Activated CD4-positive, alpha-beta T cell treated with anti-CD3 and anti-CD28 coated beads for 36 hours (primary cell): ENCODE measurements around the gene EVC. TPM values are rescaled to one million over a fixed set of nuclear protein-coding genes. Genes with fewer than 3 reads are reported as not detected.

Experiments used
- ATAC-seq: fragments of 200-7000 bp; cut with Tn5 transposase; one replicate; pipeline ENCODE4 v1.10.0; 2021; ENCODE audit warnings: mild to moderate bottlenecking, moderate library complexity
- CTCF ChIA-PET: fragments of 350-600 bp; sonication (Branson Sonifier 250); formaldehyde crosslinking; loops from one replicate; lab custom pipeline; 2021; ENCODE audit warnings: antibody characterized with exemption; lab: Charles Lee
- POLR2A ChIA-PET: fragments of 350-600 bp; sonication (Branson Sonifier 250); formaldehyde crosslinking; loops from one replicate; lab custom pipeline; 2021; ENCODE audit warnings: antibody characterized with exemption, inconsistent platforms; lab: Charles Lee
- DNase-seq: peaks from one replicate; pipeline ENCODE4 v3.0.0-alpha.2; 2020
- H3K27ac Mint-ChIP-seq: one replicate; pipeline ENCODE4 v1.8.0; 2021; ENCODE audit warnings: mixed read lengths
- H3K27me3 Mint-ChIP-seq: one replicate; pipeline ENCODE4 v1.8.0; 2021; ENCODE audit warnings: mixed read lengths
- H3K36me3 Mint-ChIP-seq: one replicate; pipeline ENCODE4 v1.8.0; 2021; ENCODE audit warnings: low read depth, mixed read lengths
- H3K4me1 Mint-ChIP-seq: one replicate; pipeline ENCODE4 v1.8.0; 2021; ENCODE audit warnings: mixed read lengths
- H3K4me3 Mint-ChIP-seq: one replicate; pipeline ENCODE4 v1.8.0; 2021; ENCODE audit warnings: mild to moderate bottlenecking, moderate library complexity, mixed read lengths
- H3K9me3 Mint-ChIP-seq: one replicate; pipeline ENCODE4 v1.8.0; 2021; ENCODE audit warnings: low read depth, mixed read lengths
- intact Hi-C, 2 experiments: fragments of 100-400 bp; cut with DNase I in 1 of 2; cut with micrococcal nuclease in 1 of 2; formaldehyde crosslinking; loops; one replicate each; pipeline versions ENCODE4 v1.14.2 to v1.15.1; 2022 to 2024; cut with DNase I, micrococcal nuclease
- total RNA-seq, 2 experiments: library from RNA; stranded (reverse); gene quantifications; one replicate each; pipeline ENCODE4 v1.2.3, GENCODE V29; 2021

Gene EVC
- total RNA-seq, 2 experiments from 2014 or later: 0.71 to 1.5 TPM

DNA sequence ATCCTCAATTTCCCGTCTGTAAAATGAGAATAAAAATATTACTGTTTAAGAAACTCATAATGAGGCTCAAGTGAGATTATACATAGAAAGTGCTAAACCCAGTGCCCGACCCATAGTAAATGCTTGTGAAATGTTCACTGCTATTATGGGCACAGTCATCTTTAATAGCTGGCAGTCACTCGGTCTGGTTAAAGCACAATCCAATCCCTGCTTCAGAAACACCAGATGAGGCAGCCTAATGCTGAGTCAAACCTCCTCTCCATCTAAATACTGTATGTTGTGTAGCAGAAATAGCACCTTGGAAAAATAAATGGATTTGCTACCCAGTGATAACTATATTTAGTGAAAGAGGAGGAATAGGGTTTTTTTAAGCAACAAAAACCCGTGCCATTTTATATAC, 17.1 kb upstream of the EVC start:
- no peaks in the 10 kb centered on the region for H3K9me3 Mint-ChIP-seq
- intact Hi-C loops: no loop called here
- no peaks in the 10 kb centered on the region for H3K27me3 Mint-ChIP-seq
- ATAC-seq (no peak), DNase-seq (no peak)
- H3K27ac Mint-ChIP-seq: no peak overlapping the region
- no peaks in the 10 kb centered on the region for H3K4me1 Mint-ChIP-seq
- ChIA-PET POLR2A (no interaction called here), CTCF (no interaction called here)
- H3K4me3 Mint-ChIP-seq: no peak overlapping the region
- no peaks in the 10 kb centered on the region for H3K36me3 Mint-ChIP-seq

GRCh38 chr4:5696341-5696740, 14.7 kb upstream of the EVC start:
- no peaks in the 10 kb centered on the region for H3K4me1 Mint-ChIP-seq
- peaks cover 2% of the 10 kb centered on the region for H3K27me3 Mint-ChIP-seq
- ChIA-PET POLR2A (no interaction called here), CTCF (interaction anchor here (0.6 kb wide), 1 partner anchor 48 kb away, joined by 5 read pairs; no protein-coding TSS in a partner anchor)
- no peak overlapping the region for H3K27ac Mint-ChIP-seq
- DNase-seq: no peak
- H3K36me3 Mint-ChIP-seq: no peaks in the 10 kb centered on the region
- intact Hi-C loops: no loop called here
- no peak overlapping the region for H3K4me3 Mint-ChIP-seq
- ATAC-seq: no peak
- H3K9me3 Mint-ChIP-seq: no peaks in the 10 kb centered on the region

GRCh38 chr4:5700459-5700858, 10.5 kb upstream of the EVC start:
- Mint-ChIP-seq H3K27me3 (peaks cover 6% of the 10 kb centered on the region), H3K9me3 (peaks cover 8% of the 10 kb centered on the region), H3K27ac (no peak overlapping the region), H3K4me1 (no peaks in the 10 kb centered on the region), H3K4me3 (no peak overlapping the region), H3K36me3 (no peaks in the 10 kb centered on the region)
- ATAC-seq: no peak
- intact Hi-C loops: no loop called here
- ChIA-PET CTCF (no interaction called here), POLR2A (no interaction called here)
- DNase-seq: no peak

DNA sequence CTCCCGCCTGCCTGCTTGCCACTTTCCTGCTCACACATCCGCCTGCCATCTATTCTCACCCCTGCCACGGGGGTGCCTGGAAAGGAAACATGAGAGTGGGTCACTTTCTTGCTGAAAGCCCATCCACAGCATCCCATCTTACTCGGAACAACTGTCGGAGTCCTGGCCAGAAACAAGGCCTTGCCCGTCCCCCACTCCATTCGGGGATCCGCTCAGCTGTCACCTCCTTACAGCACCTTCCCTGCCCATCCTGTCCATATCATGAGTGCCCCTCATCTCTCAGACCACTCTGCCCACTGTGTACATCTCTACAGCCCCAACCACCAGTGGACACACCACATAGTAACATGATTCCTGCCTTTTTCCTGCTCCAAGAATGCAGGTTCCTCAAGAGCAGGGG, 9.0 kb upstream of the EVC start:
- CTCF ChIA-PET: interaction anchor here (0.6 kb wide), 1 partner anchor 576 kb away, joined by 5 read pairs; no protein-coding TSS in a partner anchor
- Mint-ChIP-seq H3K27me3 (peaks cover 10% of the 10 kb centered on the region), H3K36me3 (no peaks in the 10 kb centered on the region), H3K9me3 (peaks cover 8% of the 10 kb centered on the region), H3K4me3 (no peak overlapping the region), H3K27ac (no peak overlapping the region), H3K4me1 (peaks cover 3% of the 10 kb centered on the region)
- POLR2A ChIA-PET: no interaction called here
- DNase-seq: no peak
- no peak for ATAC-seq
- intact Hi-C loops: no loop called here

DNA sequence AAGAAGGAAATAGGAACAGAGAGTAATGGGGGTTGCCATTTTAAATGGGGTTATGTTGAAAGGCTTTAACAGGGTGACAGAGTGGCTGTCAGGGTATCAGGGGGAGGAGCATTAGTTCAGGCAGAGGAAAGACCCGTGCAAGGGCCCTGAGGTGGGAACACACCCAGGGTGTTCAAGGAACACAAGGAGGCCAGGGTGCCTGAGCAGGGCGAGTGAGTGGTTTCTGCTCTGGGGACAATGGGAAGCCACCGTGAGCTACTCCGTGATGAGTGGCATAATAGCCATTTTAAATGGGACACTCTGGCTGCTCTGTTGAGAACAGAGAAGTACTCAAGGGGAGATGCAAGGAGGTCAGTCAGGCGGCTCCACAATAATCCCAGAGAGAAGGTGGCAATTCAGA, 7.2 kb upstream of the EVC start:
- Mint-ChIP-seq H3K4me1 (peaks cover 10% of the 10 kb centered on the region), H3K27me3 (peaks cover 19% of the 10 kb centered on the region), H3K4me3 (no peak overlapping the region), H3K9me3 (peaks cover 8% of the 10 kb centered on the region), H3K36me3 (no peaks in the 10 kb centered on the region), H3K27ac (no peak overlapping the region)
- DNase-seq (no peak), ATAC-seq (no peak)
- intact Hi-C loops: no loop called here
- CTCF ChIA-PET: no interaction called here
- POLR2A ChIA-PET: no interaction called here

- intact Hi-C loops: no loop called here
- no peak overlapping the region for H3K4me3 Mint-ChIP-seq
- H3K27ac Mint-ChIP-seq: no peak overlapping the region
- ChIA-PET CTCF (no interaction called here), POLR2A (no interaction called here)
- peaks cover 8% of the 10 kb centered on the region for H3K9me3 Mint-ChIP-seq
- no peak for ATAC-seq
- no peak for DNase-seq
- peaks cover 10% of the 10 kb centered on the region for H3K4me1 Mint-ChIP-seq
- peaks cover 19% of the 10 kb centered on the region for H3K27me3 Mint-ChIP-seq
- H3K36me3 Mint-ChIP-seq: no peaks in the 10 kb centered on the region
These were observed 6.7 kb upstream of the EVC start for GRCh38 chr4:5704276-5704675.

- no peaks in the 10 kb centered on the region for H3K36me3 Mint-ChIP-seq
- POLR2A ChIA-PET: no interaction called here
- no peak overlapping the region for H3K4me3 Mint-ChIP-seq
- peaks cover 13% of the 10 kb centered on the region for H3K4me1 Mint-ChIP-seq
- ATAC-seq (no peak), DNase-seq (no peak)
- CTCF ChIA-PET: no interaction called here
- peaks cover 8% of the 10 kb centered on the region for H3K9me3 Mint-ChIP-seq
- intact Hi-C loops: no loop called here
- peaks cover 29% of the 10 kb centered on the region for H3K27me3 Mint-ChIP-seq
- no peak overlapping the region for H3K27ac Mint-ChIP-seq
These were observed 5.2 kb upstream of the EVC start for GRCh38 chr4:5705647-5706320.

DNA sequence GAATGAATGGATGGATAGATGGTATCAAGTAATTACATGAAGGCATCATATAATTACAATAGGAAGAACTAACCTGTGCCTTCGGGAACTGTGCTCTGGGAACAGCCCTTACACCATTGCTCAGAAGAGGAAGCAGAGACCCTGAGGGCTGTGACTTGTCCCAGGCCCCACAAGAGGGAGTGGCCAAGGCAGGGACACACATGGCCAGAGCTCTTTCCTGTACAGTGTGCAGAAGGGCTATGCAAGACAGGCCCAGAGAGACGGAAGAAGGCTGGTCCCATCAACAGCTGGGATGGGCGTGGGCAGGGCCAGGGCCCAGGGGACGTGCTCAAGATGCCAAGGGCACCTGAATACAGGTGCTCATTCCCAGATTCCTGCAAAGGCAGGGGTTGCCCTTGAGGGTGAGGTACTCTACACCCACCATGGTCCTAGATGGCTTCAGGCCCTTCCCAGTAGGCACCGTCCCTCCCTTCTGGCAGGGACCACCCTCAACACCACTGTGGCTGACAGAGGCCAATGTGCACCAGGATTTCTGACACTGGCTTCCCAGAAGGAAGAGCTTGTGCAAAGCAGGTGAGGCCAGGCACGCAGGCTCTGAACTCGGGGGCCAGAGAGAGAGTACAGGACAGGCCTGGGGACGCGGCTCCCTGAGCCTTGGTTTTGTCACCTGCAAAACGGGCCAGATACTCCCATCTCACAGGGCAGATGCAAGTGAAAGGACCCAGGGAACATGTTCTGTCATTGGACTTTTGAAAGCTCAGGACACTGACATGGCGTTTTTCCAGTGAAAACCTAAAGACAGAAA, 4.3 kb upstream of the EVC start:
- intact Hi-C loops: no loop called here
- CTCF ChIA-PET: no interaction called here
- POLR2A ChIA-PET: no interaction called here

DNA sequence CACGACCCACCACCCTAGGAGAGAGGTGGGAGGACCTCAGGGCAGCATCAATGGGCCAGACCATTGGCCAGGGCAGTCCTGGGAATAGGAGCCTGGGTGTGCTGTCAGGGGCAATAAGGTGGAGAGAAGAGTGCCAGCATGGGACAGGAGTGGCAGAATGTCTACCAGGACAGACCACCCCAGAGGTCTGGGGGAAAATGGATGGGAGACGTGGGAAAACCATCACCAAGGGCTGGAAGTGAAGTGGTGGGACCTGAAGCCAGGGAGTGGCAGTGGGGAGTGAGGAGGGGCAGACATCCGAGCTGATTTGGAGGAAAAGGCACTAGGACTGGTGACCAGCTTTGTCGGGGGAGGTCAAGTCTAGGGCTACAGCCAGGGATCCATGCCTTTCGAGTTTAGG, 3.6 kb upstream of the EVC start:
- Mint-ChIP-seq H3K4me3 (peak overlapping the region; percentile 43), H3K36me3 (no peaks in the 10 kb centered on the region), H3K27me3 (peaks cover 37% of the 10 kb centered on the region), H3K27ac (no peak overlapping the region), H3K9me3 (peaks cover 8% of the 10 kb centered on the region), H3K4me1 (peaks cover 19% of the 10 kb centered on the region)
- ATAC-seq (no peak), DNase-seq (no peak)
- ChIA-PET POLR2A (no interaction called here), CTCF (no interaction called here)
- intact Hi-C loops: no loop called here

More for the DNA sequence above, 4.3 kb upstream of the EVC start:
- Mint-ChIP-seq H3K4me3 (peak overlapping the region; percentile 43), H3K4me1 (peaks cover 13% of the 10 kb centered on the region), H3K9me3 (peaks cover 8% of the 10 kb centered on the region), H3K36me3 (no peaks in the 10 kb centered on the region), H3K27me3 (peaks cover 33% of the 10 kb centered on the region), H3K27ac (no peak overlapping the region)
- peak; percentile 27 for ATAC-seq
- DNase-seq: no peak

DNA sequence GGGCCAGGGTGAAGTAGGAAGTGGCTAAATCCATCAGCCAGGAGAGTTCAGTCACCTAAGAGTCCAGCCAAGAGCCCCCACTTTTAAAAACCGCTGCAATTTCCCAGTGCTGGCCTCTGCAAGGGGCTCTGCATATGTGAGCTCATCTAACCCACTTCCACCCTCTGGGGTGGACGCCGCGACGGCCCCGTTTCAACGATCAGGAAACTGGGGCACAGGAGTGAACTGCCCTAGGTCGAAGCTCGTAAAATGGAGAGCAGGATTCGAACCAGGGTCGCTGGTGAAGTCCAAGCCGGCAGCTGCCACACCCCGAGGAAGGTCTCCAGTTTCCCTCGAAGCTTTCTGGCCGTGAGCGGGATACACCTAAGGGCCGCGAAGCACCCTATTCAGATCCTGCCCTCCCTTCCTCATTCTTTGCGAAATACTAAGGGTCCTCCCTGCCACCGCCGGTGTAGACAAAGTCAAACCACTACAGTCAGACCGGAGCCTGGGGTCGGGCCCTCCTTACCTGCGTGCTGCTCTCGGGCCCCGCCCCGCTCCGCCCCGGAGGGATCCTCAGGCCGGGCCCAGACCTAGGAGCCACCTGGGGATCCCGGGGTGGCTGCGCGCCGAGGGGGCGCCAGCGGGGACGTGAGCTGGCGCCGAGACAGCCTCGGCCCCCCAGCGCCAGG, 3.1 kb upstream of the EVC start:
- Mint-ChIP-seq H3K9me3 (peaks cover 8% of the 10 kb centered on the region), H3K36me3 (no peaks in the 10 kb centered on the region), H3K4me3 (peak overlapping the region; percentile 43), H3K27me3 (peaks cover 41% of the 10 kb centered on the region), H3K27ac (no peak overlapping the region), H3K4me1 (peaks cover 23% of the 10 kb centered on the region)
- DNase-seq (no peak), ATAC-seq (no peak)
- ChIA-PET POLR2A (interaction anchor here (0.6 kb wide), 1 partner anchor 483 kb away, joined by 4 read pairs; no protein-coding TSS in a partner anchor), CTCF (no interaction called here)
- intact Hi-C loops: no loop called here

- DNase-seq: peak; percentile 50
- Mint-ChIP-seq H3K4me3 (peak within 1 kb of the TSS; percentile 43), H3K36me3 (no peaks in the 10 kb centered on the region), H3K27ac (no peak within 1 kb of the TSS), H3K27me3 (peaks cover 41% of the 10 kb centered on the region), H3K9me3 (peaks cover 8% of the 10 kb centered on the region), H3K4me1 (peaks cover 23% of the 10 kb centered on the region)
- intact Hi-C loops: no loop called here
- ATAC-seq: no peak
- ChIA-PET POLR2A (no interaction called here), CTCF (no interaction called here)
These were observed 2.4 kb upstream of the EVC start, which contains the start of gene EVC2 for GRCh38 chr4:5708449-5709206. TSS of gene EVC2 (minus strand) at chr4:5708559. CDS start at chr4:5708513, 46 bp downstream.
